ENCODE results near the gene POLQ. TPM values are rescaled to one million over a fixed set of nuclear protein-coding genes. Genes with fewer than 3 reads are reported as not detected.
"Not testable (repeated sequence)": the region's sequence is repeated elsewhere in the genome, so short reads cannot be mapped to it uniquely, and the experiment has no call there.

The POLQ gene
- 17.3 and 18.2 TPM in 2 replicates for total RNA-seq (2014; rRNA removed; shearing (Covaris generic))
- 5.3 and 6.5 TPM in 2 replicates for polyA plus RNA-seq (2015; cell fraction: cytosol; rRNA removed)
- 18.5 and 19.9 TPM in 2 replicates for polyA plus RNA-seq (2015; cell fraction: nucleus; rRNA removed)

GRCh38 chr3:121545574-121546455, at the start of gene POLQ:
Gene POLQ (minus strand): TSS chr3:121545988. CDS start chr3:121545877, 111 bp downstream.
- peak; percentile 94 for DNase-seq (ENCODE audit: low read depth)

GRCh38 chr3:121594850-121595249, 49.1 kb upstream of the POLQ start:
- no peak for DNase-seq (ENCODE audit: low read depth)

GRCh38 chr3:121593806-121594205, 48.0 kb upstream of the POLQ start:
- not testable (repeated sequence) for DNase-seq (ENCODE audit: low read depth)

GRCh38 chr3:121592856-121593702, 47.3 kb upstream of the POLQ start, which contains the start of gene FBXO40:
Gene FBXO40 (plus strand): TSS chr3:121593379. CDS start chr3:121620576, 27,197 bp downstream.
- no peak for DNase-seq (ENCODE audit: low read depth)

- no peak for DNase-seq (ENCODE audit: low read depth)
These were observed 38.6 kb upstream of the POLQ start for GRCh38 chr3:121584418-121584817.

- no peak for DNase-seq (ENCODE audit: low read depth)
These were observed 35.9 kb upstream of the POLQ start for GRCh38 chr3:121581691-121582090.

GRCh38 chr3:121574449-121574848, 28.7 kb upstream of the POLQ start:
- DNase-seq (ENCODE audit: low read depth): peak; percentile 55

- no peak for DNase-seq (ENCODE audit: low read depth)
These were observed 21.9 kb upstream of the POLQ start, which contains the start of gene ARGFX for GRCh38 chr3:121567649-121568048. Gene ARGFX (plus strand): TSS chr3:121567949. CDS start chr3:121570714, 2,765 bp downstream.

GRCh38 chr3:121566773-121567172, 21.0 kb upstream of the POLQ start:
- DNase-seq (ENCODE audit: low read depth): peak; percentile 54

- no peak for DNase-seq (ENCODE audit: low read depth)
These were observed 16.4 kb upstream of the POLQ start for GRCh38 chr3:121562148-121562547.

GRCh38 chr3:121557426-121557934, 11.7 kb upstream of the POLQ start:
- DNase-seq (ENCODE audit: low read depth): no peak

- DNase-seq (ENCODE audit: low read depth): no peak
These were observed 7.0 kb upstream of the POLQ start for GRCh38 chr3:121552797-121553196.

- no peak for DNase-seq (ENCODE audit: low read depth)
These were observed 6.6 kb upstream of the POLQ start for GRCh38 chr3:121552379-121552778.

GRCh38 chr3:121545049-121545573, 677 bp downstream of the POLQ start:
- DNase-seq (ENCODE audit: low read depth): no peak

- DNase-seq (ENCODE audit: low read depth): no peak
These were observed 2.9 kb downstream of the POLQ start for GRCh38 chr3:121542924-121543323.

- DNase-seq (ENCODE audit: low read depth): no peak
These were observed 14.5 kb downstream of the POLQ start for GRCh38 chr3:121531269-121531668.

GRCh38 chr3:121529308-121529707, 16.5 kb downstream of the POLQ start:
- DNase-seq (ENCODE audit: low read depth): no peak

- no peak for DNase-seq (ENCODE audit: low read depth)
These were observed 25.3 kb downstream of the POLQ start for GRCh38 chr3:121520510-121520909.

- no peak for DNase-seq (ENCODE audit: low read depth)
These were observed 27.7 kb downstream of the POLQ start for GRCh38 chr3:121517953-121518655.

- no peak for DNase-seq (ENCODE audit: low read depth)
These were observed 29.9 kb downstream of the POLQ start for GRCh38 chr3:121515862-121516261.

GRCh38 chr3:121515313-121515712, 30.5 kb downstream of the POLQ start:
- no peak for DNase-seq (ENCODE audit: low read depth)

All from HT1080 (cell line).